Measurements from ENCODE around the gene BLVRA.

DNA sequence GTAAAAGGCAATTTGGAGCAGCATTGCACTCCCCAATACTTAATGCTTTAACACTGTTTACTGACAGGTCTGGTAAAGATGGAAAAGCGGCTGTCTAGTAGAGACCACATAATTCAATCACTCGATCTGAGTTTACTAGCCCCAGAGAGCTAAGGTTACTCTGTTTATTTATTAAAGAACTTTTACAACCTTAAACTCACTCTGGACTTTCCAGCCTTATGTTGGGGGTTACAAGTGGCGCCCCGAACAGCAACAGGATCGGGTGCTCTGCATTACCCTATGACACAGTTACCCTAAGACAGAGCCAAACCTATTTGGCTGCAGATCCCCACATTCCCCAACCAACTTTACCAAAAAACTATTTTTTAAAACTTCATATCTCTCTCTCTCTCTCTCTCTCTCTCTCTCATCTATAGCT is 66.9 kb downstream of the BLVRA start:
- TF ChIP-seq EP300 (IDR thresholded peaks at IDR 0.05; ENCODE audit: borderline replicate concordance in 1 of 2, control insufficient read depth in 1 of 2, low read depth in 2 of 2, low read length in 2 of 2): no peak
- TF ChIP-seq MEF2A (IDR thresholded peaks at IDR 0.05; ENCODE audit: insufficient read depth, low read depth, low read length): no peak
- TF ChIP-seq, protein P1, sequence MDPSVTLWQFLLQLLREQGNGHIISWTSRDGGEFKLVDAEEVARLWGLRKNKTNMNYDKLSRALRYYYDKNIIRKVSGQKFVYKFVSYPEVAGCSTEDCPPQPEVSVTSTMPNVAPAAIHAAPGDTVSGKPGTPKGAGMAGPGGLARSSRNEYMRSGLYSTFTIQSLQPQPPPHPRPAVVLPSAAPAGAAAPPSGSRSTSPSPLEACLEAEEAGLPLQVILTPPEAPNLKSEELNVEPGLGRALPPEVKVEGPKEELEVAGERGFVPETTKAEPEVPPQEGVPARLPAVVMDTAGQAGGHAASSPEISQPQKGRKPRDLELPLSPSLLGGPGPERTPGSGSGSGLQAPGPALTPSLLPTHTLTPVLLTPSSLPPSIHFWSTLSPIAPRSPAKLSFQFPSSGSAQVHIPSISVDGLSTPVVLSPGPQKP (IDR thresholded peaks at IDR 0.05; ENCODE audit: low read depth, low read length): no peak
- TF ChIP-seq, protein P2, sequence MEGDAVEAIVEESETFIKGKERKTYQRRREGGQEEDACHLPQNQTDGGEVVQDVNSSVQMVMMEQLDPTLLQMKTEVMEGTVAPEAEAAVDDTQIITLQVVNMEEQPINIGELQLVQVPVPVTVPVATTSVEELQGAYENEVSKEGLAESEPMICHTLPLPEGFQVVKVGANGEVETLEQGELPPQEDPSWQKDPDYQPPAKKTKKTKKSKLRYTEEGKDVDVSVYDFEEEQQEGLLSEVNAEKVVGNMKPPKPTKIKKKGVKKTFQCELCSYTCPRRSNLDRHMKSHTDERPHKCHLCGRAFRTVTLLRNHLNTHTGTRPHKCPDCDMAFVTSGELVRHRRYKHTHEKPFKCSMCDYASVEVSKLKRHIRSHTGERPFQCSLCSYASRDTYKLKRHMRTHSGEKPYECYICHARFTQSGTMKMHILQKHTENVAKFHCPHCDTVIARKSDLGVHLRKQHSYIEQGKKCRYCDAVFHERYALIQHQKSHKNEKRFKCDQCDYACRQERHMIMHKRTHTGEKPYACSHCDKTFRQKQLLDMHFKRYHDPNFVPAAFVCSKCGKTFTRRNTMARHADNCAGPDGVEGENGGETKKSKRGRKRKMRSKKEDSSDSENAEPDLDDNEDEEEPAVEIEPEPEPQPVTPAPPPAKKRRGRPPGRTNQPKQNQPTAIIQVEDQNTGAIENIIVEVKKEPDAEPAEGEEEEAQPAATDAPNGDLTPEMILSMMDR (IDR thresholded peaks at IDR 0.05 in 2 of 3, conservative IDR thresholded peaks at IDR 0.05 in 1 of 3; ENCODE audit: control insufficient read depth in 2 of 3, extremely low read depth in 1 of 3, insufficient read depth in 1 of 3, low read depth in 3 of 3, low read length in 3 of 3): no peak
- TF ChIP-seq BACH1 (IDR thresholded peaks at IDR 0.05; ENCODE audit: borderline replicate concordance): no peak
- TF ChIP-seq EZH2 (IDR thresholded peaks at IDR 0.05; ENCODE audit: borderline replicate concordance, control insufficient read depth, low read depth, low read length): no peak
- TF ChIP-seq SREBF1 (IDR thresholded peaks at IDR 0.05; ENCODE audit: low read length): no peak
- TF ChIP-seq FOXK2 (IDR thresholded peaks at IDR 0.05): no peak

Measured in GM12878 (cell line).